ENCODE results near the gene CACNA1C.

Gene CACNA1C

GRCh38 chr12:2212537-2212936, 159.8 kb downstream of the CACNA1C start:
- no peak for DNase-seq

DNA sequence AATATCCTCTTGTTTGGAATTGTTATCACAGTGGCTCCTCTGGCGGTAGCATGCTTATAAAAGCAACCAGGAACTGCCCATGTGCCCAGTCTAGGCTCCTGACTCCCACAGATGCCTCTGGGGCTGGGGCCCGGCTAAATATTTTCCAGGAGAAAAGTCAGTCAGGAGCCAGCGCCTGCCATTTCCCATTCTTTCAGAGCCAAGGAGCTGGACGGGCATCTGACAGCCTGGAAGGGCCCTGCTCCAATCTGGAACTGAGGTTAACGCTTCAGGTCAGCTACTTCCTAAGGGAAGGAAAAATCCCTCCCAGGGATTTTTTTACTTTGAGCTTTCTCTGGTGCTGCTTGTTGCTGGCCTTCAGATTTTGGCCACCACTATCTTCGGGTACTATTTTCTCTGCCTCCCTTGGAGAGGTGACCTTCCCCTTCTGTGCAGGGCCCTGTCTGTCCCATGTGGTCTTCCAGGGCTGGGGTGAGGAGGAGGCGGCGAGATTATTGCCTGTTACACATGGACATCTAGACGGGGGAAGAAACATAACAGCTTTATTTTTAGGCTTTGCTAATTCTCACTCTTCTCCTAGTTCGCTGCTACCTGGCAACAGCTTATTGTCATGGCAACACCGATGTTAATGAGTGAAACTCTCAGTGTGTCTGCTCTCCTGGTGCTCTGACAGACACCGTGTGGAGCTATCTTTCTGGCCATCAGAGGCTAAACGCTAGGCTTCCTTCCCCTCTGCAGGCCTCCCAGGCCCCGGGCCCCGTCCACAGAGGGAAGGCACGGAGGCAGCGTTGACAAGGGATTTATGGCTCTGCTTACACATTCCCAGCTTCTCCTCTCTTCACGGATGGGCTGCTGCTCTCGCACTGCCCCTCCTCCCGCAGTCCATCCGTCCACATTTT, 160.4 kb downstream of the CACNA1C start:
- no peak for DNase-seq

DNA sequence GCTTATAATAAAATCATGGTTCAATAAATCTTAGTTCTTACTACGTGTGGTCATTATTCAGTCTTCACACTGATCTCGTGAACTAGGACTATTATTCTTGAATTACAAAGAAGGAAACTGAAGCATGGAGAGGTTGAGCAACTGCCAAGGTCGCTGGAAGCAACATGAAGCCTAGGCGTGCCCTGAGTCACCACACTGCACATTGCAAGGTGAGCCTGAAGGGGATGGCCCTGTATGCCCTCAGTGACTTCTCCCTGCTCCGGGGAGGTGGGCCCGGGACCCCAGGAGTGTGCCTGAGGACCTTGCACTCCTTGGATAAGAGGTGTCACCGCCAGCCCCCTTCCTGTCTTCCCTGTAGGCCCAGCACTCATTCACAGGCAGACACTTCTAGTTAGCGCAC, 161.6 kb downstream of the CACNA1C start:
- DNase-seq = no peak

- no peak for DNase-seq
Observed at GRCh38 chr12:2215709-2216560, 163.1 kb downstream of the CACNA1C start.

GRCh38 chr12:2218706-2219105, 165.9 kb downstream of the CACNA1C start:
- DNase-seq = no peak

GRCh38 chr12:2221030-2221621, 168.3 kb downstream of the CACNA1C start:
- DNase-seq = no peak

- DNase-seq = no peak
Observed at GRCh38 chr12:2222691-2223090, 169.9 kb downstream of the CACNA1C start.

GRCh38 chr12:2224961-2225360, 172.2 kb downstream of the CACNA1C start:
- DNase-seq = no peak

GRCh38 chr12:2225696-2226095, 172.9 kb downstream of the CACNA1C start:
- no peak for DNase-seq

DNA sequence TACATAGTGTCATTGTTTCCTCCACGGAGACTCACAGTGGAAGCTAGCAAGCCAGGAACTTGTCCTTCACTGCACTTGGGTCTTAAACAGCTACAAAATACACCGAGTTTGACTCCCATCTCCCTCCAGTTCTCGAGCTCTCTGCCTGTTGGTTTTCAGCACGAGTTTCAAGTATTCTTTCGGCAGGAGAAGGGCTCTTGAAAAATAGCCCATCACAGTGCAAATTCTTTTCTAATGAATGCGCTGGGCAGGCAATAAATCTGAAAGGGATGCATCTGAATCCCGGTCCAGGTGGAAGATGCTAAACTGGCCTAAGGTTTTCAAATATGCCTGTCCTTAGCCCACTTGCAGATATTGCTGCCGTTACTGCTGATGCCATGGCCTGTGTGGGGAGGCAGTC, 173.9 kb downstream of the CACNA1C start:
- no peak for DNase-seq

DNA sequence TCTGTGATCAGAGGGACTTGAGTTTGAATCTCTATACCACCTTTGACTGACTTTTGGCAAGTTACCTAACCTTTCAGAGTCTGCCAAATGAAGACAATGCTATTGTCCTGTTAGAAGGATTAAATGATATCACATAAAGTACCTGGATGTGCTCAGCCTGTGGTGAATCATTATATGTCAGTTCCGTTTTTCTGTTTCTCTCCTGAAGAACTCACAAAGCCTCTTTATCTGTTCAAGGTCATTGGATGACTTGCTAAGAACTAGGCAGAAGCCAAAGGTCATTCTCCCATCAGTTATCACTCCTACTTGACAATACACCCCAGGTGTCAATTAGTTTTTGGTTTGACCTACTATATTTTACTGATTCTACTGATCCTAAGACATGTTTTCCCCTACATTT, 174.6 kb downstream of the CACNA1C start:
- DNase-seq = no peak

DNA sequence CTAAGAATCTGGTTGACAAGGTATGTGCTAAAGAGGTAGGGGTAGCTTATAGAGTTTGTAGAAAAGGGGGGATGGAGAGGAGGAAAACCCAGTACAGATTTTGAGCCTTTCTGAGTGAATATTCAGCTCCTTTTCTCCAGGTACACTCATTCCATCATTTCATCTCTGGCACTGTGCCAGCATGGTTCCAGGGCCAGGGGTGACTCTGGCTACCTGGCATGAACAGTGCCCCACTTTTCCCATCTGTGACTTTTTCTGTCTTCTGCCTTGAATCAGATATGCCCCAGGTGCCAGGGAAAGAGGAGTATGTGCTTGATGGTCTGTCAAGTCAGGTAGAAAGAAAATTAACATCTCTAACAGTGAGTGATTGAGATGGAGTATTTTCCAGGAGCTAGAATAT, 175.7 kb downstream of the CACNA1C start:
- DNase-seq = no peak

- no peak for DNase-seq
Observed at GRCh38 chr12:2229661-2230539, 177.1 kb downstream of the CACNA1C start.

- DNase-seq = no peak
Observed at GRCh38 chr12:2231011-2231595, 178.3 kb downstream of the CACNA1C start.

- no peak for DNase-seq
Observed at GRCh38 chr12:2231956-2232355, 179.2 kb downstream of the CACNA1C start.

- no peak for DNase-seq
Observed at GRCh38 chr12:2233034-2233433, 180.2 kb downstream of the CACNA1C start.

- DNase-seq = no peak
Observed at GRCh38 chr12:2234091-2234490, 181.3 kb downstream of the CACNA1C start.

GRCh38 chr12:2234646-2235350, 182.0 kb downstream of the CACNA1C start:
- no peak for DNase-seq

DNA sequence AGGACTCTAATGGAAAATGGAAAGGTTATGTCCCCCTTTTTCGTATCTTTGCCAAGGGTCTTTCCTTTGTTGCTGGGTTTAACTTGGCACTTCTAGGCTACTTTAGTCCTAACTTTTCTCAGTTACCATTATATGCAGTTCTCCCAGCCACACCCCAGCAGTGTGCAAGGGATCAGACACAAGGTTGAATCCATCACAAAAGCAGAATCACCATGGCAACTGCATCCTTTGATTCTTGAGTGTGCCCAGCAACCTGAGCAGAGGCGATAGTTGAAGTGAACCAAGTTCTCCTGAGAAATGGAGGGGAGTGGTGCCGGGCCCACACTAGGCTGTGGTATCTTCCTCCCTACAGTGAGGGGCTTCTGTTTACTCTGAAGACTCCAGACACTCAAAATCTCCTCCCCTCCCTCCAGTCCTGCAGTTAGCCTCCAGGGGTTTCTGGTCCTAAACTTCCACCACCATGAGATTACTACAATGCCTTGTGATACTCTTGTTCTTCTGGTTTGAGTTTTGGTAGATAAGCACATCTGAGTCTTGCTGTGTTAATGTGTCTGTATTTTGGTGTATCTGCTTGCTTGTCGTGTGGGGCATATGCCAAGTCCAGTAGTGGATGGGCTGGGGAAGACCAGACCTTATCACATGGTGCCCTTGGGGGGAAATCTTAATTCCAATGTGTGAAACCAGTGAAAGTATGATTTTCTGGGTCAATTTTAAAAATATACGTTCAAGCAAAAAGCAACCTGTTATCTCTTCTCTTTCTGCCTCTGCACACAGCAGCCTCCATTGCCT, 183.9 kb downstream of the CACNA1C start:
- no peak for DNase-seq

- no peak for DNase-seq
Observed at GRCh38 chr12:2238111-2238510, 185.3 kb downstream of the CACNA1C start.
